G401 (cell line): ENCODE measurements around the gene EVL. TPM values are rescaled to one million over a fixed set of nuclear protein-coding genes. Genes with fewer than 3 reads are reported as not detected.
"Not testable (repeated sequence)": the region's sequence is repeated elsewhere in the genome, so short reads cannot be mapped to it uniquely, and the experiment has no call there.

Source experiments
- DNase-seq: peaks from one replicate; pipeline ENCODE4 v3.0.0-alpha.2; 2015; ENCODE audit warnings: low spot score
- in situ Hi-C: cut with HindIII; loops from 2 replicates; pipeline ENCODE4 v1.10.0; 2016; ENCODE audit warnings: low sequenced_read_pairs, mixed read lengths
- total RNA-seq: library from RNA; depleted of rRNA; stranded (reverse); fragments of >200 nt; shearing (Covaris generic); gene quantifications from 2 replicates; pipeline ENCODE4 v1.2.3, GENCODE V29; 2014

Gene EVL
- total RNA-seq, 1 experiment from 2014 or later: 53.8 TPM

- DNase-seq: no peak
- in situ Hi-C loops: no loop called here
These were observed 4.5 kb upstream of the EVL start for GRCh38 chr14:100060760-100061159.

- DNase-seq: no peak
- in situ Hi-C loops: no loop called here
These were observed 2.6 kb upstream of the EVL start for GRCh38 chr14:100062590-100062989.

GRCh38 chr14:100063314-100063941, 1.8 kb upstream of the EVL start:
- in situ Hi-C loops: no loop called here

GRCh38 chr14:100064335-100065092, 708 bp upstream of the EVL start:
- in situ Hi-C loops, DNase-seq: not testable (repeated sequence)

More at GRCh38 chr14:100063314-100063941, 1.8 kb upstream of the EVL start:
- no peak for DNase-seq

- in situ Hi-C loops: no loop called here
- DNase-seq: no peak
These were observed 836 bp downstream of the EVL start for GRCh38 chr14:100065942-100066574.

- in situ Hi-C loops: no loop called here
- DNase-seq: no peak
These were observed 1.7 kb downstream of the EVL start for GRCh38 chr14:100066962-100067361.

- DNase-seq: no peak
- in situ Hi-C loops: no loop called here
These were observed 2.3 kb downstream of the EVL start for GRCh38 chr14:100067481-100067880.

- no peak for DNase-seq
- in situ Hi-C loops: no loop called here
These were observed 3.0 kb downstream of the EVL start for GRCh38 chr14:100067971-100068959.

- in situ Hi-C loops: no loop called here
These were observed 4.1 kb downstream of the EVL start for GRCh38 chr14:100069161-100069800.

GRCh38 chr14:100070310-100070709, 5.1 kb downstream of the EVL start:
- in situ Hi-C loops: no loop called here
- DNase-seq: no peak

More at GRCh38 chr14:100069161-100069800, 4.1 kb downstream of the EVL start:
- no peak for DNase-seq

- DNase-seq: no peak
- in situ Hi-C loops: no loop called here
These were observed 6.3 kb downstream of the EVL start for GRCh38 chr14:100071545-100071944.

GRCh38 chr14:100072783-100073346, 7.6 kb downstream of the EVL start:
- no peak for DNase-seq
- in situ Hi-C loops: no loop called here

- no peak for DNase-seq
- in situ Hi-C loops: no loop called here
These were observed 8.6 kb downstream of the EVL start for GRCh38 chr14:100073576-100074430.

- no peak for DNase-seq
- in situ Hi-C loops: no loop called here
These were observed 9.3 kb downstream of the EVL start for GRCh38 chr14:100074431-100075100.

- no peak for DNase-seq
- in situ Hi-C loops: no loop called here
These were observed 10.5 kb downstream of the EVL start for GRCh38 chr14:100075681-100076080.

- peak; percentile 51 for DNase-seq
- in situ Hi-C loops: no loop called here
These were observed 10.9 kb downstream of the EVL start for GRCh38 chr14:100076133-100076532.

GRCh38 chr14:100076606-100077005, 11.4 kb downstream of the EVL start:
- DNase-seq: no peak
- in situ Hi-C loops: no loop called here
